GM10266 (cell line): Measurements from ENCODE around the gene MOB2.
"Not testable (repeated sequence)": the region's sequence is repeated elsewhere in the genome, so short reads cannot be mapped to it uniquely, and the experiment has no call there.

ENCODE experiments used
- DNase-seq: peaks from one replicate; pipeline ENCODE4 v3.0.0; 2012; ENCODE audit errors: extremely low spot score
- TF ChIP-seq, protein P1 (sequence below): IDR thresholded peaks from 2 replicates; pipeline ENCODE4 v1.5.1; 2012; ENCODE audit warnings: mild to moderate bottlenecking, low read depth; ENCODE audit not compliant: control insufficient read depth, insufficient read depth; ENCODE audit errors: missing control alignments

The MOB2 gene

DNA sequence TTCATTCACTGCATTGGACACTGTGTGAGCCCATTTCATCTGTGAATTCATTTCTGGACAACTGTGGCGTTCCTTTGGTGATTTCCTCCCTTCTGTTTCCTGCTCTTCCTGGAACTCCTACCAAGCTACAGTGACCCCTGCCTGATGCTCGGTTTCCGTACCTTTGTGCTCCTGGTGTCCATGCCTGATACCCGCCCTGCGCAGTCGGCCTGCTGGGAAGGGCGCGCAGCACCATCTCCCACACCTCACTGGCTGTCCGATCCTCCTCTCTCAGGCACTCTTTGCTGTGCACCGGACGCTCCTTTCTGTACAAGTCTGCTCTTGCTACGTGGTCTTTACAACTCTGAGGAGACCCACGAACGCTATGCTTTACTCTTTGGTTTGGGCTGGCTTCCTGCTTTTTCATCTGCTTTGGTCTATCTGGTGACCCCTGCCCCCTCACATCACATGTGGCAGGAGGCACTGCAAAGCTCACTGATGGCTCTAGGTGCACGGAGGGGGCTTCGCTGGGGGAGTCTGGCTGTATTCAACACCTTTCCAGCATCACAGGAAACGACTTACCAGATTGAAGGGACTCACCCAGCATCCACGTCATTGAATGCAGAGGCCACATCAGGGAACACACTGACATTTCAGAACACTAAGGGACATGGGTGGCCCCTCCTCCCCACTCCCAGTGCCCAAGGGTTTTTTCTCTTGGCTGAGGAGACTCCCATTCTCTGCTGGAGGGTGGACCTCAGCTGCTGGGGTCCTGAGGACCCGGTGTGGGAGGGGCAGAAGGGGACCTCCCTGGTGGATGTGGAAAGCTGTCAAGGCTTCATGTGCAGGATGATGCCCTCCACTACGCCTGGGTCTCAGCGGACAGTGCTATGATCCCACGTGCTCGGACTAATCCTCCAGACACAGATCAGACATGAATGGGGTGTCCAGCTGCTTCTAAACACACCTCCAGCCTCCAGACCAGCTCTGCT is 27.0 kb upstream of the MOB2 start:
- DNase-seq, result no peak
- TF ChIP-seq, protein P1, sequence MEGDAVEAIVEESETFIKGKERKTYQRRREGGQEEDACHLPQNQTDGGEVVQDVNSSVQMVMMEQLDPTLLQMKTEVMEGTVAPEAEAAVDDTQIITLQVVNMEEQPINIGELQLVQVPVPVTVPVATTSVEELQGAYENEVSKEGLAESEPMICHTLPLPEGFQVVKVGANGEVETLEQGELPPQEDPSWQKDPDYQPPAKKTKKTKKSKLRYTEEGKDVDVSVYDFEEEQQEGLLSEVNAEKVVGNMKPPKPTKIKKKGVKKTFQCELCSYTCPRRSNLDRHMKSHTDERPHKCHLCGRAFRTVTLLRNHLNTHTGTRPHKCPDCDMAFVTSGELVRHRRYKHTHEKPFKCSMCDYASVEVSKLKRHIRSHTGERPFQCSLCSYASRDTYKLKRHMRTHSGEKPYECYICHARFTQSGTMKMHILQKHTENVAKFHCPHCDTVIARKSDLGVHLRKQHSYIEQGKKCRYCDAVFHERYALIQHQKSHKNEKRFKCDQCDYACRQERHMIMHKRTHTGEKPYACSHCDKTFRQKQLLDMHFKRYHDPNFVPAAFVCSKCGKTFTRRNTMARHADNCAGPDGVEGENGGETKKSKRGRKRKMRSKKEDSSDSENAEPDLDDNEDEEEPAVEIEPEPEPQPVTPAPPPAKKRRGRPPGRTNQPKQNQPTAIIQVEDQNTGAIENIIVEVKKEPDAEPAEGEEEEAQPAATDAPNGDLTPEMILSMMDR, result no peak

DNA sequence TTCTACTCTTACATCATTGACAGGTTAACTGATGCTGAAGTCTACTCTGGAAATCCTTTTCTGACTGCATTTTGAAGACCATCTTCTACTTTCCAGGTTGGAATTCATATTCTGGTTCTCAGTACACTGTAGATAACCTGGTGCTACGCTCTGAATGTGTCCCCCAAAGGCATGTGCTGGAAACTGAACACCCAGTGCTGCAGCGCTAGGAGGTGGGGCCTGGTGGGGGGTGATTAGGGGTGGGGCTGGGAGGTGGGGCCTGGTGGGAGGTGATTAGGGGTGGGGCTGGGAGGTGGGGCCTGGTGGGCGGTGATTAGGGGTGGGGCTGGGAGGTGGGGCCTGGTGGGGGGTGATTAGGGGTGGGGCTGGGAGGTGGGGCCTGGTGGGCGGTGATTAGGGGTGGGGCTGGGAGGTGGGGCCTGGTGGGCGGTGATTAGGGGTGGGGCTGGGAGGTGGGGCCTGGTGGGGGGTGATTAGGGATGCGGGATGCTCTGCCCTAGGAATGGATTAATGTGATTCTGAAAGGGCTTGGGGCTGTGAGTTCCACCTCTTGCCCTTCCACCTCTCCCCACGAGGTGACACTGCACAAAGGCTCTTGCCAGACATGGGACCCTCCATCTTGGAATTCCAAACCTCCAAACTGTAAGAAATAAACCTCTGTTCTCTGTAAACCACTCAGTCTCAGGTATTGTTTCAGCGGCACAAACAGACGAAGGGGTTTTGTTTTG is 26.1 kb upstream of the MOB2 start:
- DNase-seq, result not testable (repeated sequence)

DNA sequence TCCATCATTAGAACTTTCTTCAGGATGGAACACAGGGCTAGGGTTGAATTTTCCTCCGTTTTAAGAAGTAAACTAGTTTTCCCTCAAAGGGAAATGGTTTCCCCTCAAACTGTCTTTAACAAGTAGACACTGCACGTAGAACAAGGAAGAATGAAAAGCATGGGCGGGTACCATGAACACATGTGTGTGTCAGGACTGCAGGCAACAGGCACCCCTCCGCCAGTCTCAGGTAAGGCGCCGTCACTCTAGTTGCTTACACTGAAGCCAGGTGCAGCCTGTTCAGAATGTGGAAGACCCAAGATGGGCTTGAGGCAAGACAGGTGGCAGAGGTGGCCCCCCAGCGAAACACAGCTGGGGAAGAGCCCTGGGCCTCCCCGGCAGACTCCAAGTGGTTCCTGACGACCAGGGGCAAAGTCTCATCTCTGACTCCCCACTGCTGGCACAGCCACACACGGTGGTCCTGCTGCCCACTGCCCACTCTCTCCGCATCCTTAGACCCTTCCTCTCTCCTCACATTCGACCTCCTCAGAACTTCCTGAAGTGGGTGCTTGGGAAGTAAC is 25.4 kb upstream of the MOB2 start:
- no peak for DNase-seq
- TF ChIP-seq, protein P1, result no peak

DNA sequence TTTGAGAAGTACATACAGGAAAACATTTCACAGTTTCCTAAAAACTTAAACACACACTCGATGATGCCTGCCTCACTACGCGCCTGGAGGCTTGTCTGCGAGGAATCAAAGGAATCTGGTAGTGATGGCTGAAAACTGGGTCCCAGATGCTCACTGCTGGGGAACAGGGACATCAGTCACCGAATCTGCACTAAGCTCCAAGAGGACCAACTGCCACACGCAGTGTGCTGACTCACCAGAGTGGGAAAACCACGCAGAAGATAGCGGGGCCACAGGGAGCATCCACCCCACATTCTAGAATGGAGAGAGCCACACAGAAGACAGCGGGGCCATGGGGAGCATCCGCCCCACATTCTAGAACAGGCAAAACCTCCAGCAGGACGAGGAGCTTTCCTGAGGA is 24.3 kb upstream of the MOB2 start:
- TF ChIP-seq, protein P1, result no peak

DNA sequence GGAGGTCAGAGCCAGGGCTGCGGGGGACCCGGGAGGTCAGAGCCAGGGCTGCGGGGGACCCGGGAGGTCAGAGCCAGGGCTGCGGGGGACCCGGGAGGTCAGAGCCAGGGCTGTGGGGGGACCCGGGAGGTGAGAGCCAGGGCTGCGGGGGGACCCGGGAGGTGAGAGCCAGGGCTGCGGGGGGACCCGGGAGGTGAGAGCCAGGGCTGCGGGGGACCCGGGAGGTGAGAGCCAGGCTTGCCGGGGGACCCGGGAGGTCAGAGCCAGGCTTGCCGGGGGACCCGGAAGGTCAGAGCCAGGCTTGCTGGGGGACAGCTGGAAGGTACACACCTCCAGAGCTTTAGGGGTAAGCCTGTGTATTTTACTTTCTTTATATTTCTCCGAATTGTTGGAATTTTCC is 23.8 kb upstream of the MOB2 start:
- DNase-seq, result not testable (repeated sequence)

More for the DNA sequence above, 24.3 kb upstream of the MOB2 start:
- DNase-seq, result no peak

DNA sequence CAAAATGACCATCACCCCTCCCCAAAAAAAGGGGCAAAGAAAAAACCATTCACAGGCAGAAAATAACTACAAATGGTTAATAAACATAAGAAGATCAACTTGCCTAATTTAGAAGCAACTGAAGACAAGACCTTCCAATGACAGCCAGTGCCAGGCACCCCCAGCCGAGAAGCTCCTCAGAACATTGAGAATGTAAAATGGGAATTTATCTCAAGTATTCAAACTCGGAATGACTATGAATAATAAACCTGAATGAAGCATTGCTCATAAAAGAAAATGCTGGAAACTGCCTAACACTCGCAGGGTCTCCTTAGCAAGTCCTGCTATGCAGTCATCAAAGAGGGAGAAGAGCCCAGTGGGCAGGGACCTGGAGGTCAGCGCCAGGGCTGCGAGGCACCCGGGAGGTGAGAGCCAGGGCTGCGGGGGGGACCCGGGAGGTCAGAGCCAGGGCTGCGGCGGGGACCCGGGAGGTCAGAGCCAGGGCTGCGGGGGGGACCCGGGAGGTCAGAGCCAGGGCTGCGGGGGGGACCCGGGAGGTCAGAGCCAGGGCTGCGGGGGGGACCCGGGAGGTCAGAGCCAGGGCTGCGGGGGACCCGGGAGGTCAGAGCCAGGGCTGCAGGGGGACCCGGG is 23.2 kb upstream of the MOB2 start:
- DNase-seq, result no peak
- TF ChIP-seq, protein P1, result no peak

DNA sequence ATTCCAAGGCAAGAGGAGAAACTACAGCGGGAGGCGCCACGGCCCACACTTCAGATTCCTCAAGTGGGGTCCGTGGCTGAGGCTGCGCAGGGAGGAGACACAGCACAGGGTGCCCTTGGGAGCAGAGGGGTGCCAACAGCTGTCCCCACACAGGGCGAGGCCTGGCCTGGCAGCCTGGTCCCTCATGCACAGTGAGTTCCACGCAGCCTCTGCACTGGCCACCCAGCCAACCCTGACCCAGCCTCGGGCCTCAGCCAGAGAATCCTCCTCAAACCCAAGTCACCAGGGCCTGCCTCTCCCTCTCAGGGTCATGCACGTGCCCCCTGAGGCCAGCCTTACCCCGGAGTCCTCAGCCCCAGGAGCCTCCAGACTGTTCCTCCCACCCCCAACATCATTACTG is 22.4 kb upstream of the MOB2 start:
- no peak for DNase-seq
- TF ChIP-seq, protein P1, result no peak
